GM21515 (cell line): Measurements from ENCODE around the gene KRT13.

ENCODE experiments used
- ATAC-seq: cut with Tn5 transposase; IDR thresholded peaks from one replicate; pipeline ENCODE4 v1.9.1; 2021; ENCODE audit not compliant: unreplicated experiment

KRT13 gene

DNA sequence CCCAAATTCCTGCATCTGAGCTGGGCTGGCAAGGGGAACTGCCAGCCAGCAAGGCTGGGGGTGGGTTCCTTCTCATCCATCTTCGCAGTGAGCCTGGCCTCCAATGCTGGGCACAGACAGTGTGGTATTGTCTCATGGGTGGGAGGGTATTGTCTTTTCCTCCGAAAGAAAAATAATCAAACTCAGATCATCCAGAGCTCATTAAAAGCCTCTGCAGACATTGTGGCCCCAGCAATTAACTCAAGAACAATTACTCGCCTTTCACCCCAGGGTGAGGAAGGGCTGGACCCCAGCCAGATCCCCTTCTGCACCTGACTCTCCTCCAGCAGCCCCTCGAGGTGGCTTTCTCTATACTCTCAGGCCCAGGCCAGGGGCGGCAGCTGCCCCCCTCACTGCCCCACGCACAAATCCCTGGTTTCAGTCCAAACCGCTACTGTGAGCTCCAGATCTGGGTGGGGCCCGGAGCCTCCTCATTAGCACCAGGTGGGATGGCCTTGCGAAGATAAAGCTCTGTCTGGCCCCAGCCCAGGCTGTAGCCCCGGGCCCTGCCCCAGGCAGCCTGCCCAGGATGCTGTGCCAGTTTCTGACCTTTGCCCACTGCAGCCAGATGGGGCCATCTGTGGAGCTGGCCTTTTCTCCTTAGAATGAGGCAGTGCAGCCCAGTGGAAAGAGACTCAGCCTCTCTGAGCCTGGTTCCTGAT is 15.6 kb upstream of the KRT13 start:
- no peak for ATAC-seq

- ATAC-seq: no peak
Observed at GRCh38 chr17:41519501-41520224, 14.3 kb upstream of the KRT13 start.

DNA sequence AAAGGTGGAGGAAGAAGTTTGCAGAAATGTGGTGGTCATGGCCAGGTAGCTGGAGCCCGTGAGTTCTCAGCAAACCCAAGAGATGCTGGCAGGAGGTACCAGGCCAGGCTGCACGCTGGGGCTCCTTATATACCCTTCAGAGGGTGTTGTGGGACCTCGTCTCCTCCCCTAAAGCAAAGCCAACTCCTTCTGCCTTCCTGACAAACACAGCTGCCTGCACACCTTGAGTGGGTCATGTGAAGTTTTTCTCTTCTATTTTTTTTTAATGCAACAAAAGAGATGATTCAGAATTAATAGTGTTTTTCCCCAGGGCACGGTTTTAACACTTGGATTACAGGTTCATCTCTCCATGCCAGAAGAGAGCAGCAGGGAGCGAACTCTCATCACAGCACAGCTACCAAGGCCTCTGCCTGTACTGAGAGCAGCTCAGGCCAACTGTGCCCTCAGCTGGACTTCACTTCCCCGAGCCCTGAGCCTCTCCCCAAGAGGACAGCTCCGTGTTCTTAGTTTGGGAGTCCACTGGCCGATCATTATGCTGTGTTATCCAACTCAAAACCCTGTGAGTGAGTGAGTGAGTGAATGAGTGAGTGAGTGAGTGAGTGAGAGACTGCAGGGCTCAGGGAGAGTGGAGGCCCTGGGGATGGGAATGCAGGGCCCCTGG is 13.5 kb upstream of the KRT13 start, which contains the start of gene KRT15:
Gene KRT15 (minus strand): TSS at position 102 of the 661 bp plus-strand sequence. CDS start 63 bp downstream, at position 39.
- ATAC-seq: no peak

GRCh38 chr17:41518031-41518430 is 12.6 kb upstream of the KRT13 start:
- ATAC-seq: no peak

GRCh38 chr17:41516830-41517283 is 11.4 kb upstream of the KRT13 start:
- no peak for ATAC-seq

GRCh38 chr17:41516147-41516829 is 10.9 kb upstream of the KRT13 start:
- ATAC-seq: no peak

GRCh38 chr17:41513168-41513547 is 7.7 kb upstream of the KRT13 start:
- no peak for ATAC-seq

DNA sequence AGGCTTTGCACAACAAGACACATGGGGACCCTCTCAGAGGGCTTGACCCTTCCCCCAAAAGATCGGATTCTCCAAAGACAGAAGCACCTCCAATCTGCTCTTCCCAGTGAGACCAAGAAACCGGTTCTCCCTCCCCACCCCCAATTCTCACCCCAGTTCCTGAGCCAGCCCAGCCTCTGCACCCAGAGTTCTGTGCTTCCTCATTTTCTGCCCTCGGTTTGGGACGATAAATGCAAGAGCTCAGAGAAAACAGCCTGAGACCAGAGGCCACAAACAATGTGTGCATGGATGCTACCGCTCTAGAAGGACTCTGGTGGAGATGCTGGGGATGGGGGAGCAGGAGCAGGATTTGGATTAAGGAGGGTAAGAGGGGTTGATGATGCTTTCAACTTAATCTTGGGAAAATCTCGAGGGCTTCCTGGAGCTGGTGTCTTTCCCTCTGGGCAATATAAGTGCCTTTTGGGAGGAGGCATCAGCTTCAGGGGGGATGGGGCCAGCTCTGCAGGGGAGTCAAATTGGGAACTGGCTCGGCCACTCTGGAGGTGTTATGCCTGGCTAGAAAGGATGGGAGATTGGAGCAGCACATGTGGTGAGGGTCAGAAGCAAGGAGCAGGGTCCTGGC is 7.2 kb upstream of the KRT13 start:
- no peak for ATAC-seq

DNA sequence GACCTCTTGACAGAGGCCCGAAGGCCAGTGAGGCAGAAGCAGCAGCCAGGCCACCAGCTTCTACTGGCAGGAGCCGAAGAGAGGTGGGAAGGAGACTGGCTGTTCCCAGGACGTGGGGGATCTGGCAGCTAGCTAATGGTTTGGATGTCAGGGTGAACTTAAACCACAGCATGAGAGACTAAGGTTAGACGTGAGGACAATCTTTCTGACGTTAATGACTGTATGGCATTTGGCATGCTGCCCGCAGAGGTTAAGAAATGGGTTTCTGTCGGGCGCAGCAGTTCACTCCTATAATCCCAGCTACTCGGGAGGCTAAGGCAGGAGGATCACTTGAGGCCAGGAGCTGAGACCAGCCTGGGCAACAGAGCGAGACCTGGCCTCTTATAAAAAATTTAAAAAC is 6.3 kb upstream of the KRT13 start:
- no peak for ATAC-seq

DNA sequence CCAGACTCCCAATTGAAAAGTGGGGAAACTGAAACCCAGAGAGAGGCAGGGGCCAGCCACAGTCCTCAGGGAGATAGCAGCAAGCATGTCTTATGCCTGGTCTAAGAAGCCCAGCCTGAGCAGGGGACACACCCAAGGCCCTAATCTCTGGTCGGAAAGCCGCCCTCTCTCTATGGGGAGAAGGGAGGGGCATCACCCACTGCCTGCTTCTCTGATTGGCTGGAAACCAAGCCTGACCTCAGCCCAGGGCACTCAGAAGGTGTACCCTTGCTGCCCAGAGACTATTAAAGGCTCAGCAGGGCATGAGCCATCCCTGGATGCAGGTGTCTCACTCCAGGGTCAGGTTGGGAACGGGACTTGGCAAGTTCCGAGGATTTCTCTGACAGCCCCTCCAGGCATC is 5.7 kb upstream of the KRT13 start:
- no peak for ATAC-seq

GRCh38 chr17:41510251-41511065 is 5.0 kb upstream of the KRT13 start:
- no peak for ATAC-seq

- ATAC-seq: no peak
Observed at GRCh38 chr17:41507315-41507880, 2.0 kb upstream of the KRT13 start.

DNA sequence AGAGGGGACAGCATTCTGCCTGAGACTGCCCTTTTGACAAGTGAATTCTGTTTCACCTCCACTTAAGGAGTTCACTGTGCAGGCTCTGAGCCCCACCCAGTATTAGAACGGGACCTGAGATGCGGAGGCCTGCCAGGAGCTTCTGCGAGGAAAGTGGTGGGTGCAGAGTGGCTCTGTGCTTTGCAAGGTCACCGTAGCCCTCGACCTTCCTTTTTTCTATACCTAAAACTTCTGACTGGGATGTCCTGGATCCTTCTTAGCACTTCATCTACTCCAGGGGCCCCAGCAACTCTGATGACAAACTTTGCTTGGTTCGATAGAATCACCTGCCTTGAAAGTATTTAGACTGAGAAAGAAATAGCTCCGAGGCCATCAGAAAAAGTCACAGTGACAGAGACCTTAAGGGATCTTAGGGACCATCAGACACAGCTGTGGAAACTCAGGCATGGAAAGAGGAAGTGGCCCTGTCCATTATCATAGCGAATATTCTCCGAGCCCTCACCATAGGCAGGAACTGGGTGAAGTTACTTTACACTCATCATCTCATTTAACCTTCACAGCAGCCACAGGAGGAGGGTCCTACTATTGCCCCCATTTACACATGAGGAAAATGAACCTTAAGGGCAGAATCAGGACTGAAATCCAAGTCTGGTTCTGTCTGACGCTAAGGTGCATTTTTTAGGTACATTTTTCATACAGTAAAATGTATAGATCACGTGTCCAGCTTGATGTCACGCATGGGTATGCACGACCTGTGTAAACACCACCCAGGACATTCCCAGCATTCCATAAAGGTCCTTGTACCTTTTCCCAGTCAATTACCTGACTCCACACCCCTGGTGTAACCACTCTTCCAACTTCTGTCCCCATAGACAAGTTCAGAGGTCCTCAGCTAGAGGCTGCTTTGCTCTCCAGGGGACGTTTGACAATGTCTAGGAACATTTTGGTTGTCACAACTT is 676 bp upstream of the KRT13 start:
- no peak for ATAC-seq

DNA sequence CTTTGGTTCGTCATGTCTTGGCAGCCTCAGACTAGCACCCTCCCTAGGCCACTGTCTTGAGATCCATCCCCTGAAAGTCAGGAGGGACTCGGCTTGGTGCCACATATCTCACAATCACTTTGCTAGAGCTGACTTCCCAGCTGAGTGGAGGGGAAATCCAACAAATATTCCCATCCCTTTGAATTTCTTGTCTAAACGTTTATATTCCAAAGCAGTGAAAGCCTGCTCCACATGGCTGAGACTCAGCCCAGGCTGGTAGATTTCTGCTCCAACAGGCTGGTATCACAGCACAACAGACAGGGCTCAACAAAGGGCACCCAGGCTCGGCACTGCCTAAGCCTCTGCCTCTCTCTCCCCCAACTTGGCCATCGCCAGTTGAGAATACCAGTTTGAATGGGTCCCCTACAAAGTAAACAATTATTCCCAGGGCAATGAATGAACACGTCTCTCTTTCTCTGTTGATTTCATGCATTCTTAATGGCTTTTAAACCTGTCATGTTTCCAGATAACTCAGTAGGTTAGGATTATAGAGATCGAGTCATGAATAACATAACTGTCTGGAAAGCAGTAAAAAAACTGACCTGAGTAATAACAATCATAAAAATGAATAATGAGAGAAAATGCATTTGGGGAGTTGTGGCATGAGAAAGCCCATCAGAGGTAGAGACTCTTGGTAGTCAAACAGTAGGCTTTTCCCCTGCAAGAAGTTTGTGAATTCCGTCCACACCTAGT is 1.0 kb downstream of the KRT13 start:
- no peak for ATAC-seq

DNA sequence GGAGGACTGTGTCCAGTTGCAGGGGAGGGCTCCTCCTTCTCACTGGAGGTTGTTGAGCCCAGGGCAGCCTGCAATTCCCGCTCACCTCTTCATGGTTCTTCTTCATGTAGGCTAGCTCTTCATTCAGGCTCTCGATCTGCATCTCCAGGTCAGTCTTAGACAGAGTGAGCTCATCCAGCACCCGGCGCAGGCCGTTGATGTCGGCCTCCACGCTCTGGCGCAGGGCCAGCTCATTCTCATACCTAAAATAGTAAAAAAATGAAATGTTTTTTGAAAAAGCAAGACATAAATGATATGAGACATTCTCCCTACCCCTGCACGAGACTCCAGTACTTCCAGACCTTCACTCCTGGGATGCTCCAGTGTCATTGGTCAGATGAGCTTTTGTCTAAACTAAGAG is 2.2 kb downstream of the KRT13 start:
- ATAC-seq: no peak

GRCh38 chr17:41500131-41500911 is 5.1 kb downstream of the KRT13 start:
- ATAC-seq: no peak

DNA sequence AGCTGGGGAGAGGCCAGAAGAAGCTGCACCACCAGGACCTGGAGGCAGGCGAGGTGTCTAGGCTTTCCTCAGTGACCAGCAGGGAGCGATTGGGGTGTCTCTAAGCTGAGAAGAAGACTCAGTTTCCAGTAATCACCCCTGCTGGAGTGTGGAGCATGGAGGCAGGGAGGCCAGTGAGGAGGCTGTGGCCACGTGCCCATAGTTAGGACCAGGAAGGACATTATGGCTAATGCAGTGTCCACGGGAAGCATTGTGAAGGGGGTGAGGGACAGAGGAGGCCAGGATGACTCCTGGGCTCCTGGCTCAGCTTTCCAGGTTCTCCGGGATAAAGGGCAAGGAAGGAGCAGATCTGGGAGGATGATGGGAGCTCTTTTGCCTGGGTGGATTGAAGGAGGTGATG is 5.7 kb downstream of the KRT13 start:
- no peak for ATAC-seq
